Lower lobe of right lung (tissue), 2 donors: ENCODE measurements around the gene PLB1. TPM values are rescaled to one million over a fixed set of nuclear protein-coding genes. Genes with fewer than 3 reads are reported as not detected.
A peak's percentile ranks its signal among the peaks of the same experiment; 100 is the strongest.

Experiments used
- ATAC-seq, 2 donors: fragments of 200-7000 bp; cut with Tn5 transposase; one replicate each; pipeline ENCODE4 v1.9.1; 2020 to 2022; ENCODE audit warnings: mild to moderate bottlenecking in 2 of 2, moderate library complexity in 2 of 2
- DNase-seq: peaks from one replicate; pipeline ENCODE4 v3.0.0-alpha.2; 2020
- H3K27ac ChIP-seq: fragments of 200-600 bp; one replicate; pipeline ENCODE4 v1.8.0; 2022
- H3K27me3 ChIP-seq: fragments of 200-600 bp; one replicate; pipeline ENCODE4 v1.8.0; 2022; ENCODE audit warnings: low read depth
- H3K36me3 ChIP-seq: fragments of 200-600 bp; one replicate; pipeline ENCODE4 v1.8.0; 2022; ENCODE audit warnings: mild to moderate bottlenecking
- H3K4me1 ChIP-seq: fragments of 200-600 bp; one replicate; pipeline ENCODE4 v1.8.0; 2022
- H3K4me3 ChIP-seq: fragments of 200-600 bp; one replicate; pipeline ENCODE4 v1.8.0; 2022; ENCODE audit warnings: mild to moderate bottlenecking
- H3K9me3 ChIP-seq: fragments of 200-600 bp; one replicate; pipeline ENCODE4 v1.8.0; 2022
- intact Hi-C: fragments of 100-400 bp; cut with DNase I; formaldehyde crosslinking; loops from one replicate; pipeline ENCODE4 v1.11.0; 2022
- total RNA-seq: library from RNA; stranded (reverse); fragmentation: NEBNext Ultra II Directional; extraction: Animal tissue kit (Norgen Biotek cat#: 25700); gene quantifications from one replicate; pipeline ENCODE4 v1.2.1, GENCODE V29; 2021
- TF ChIP-seq, protein P1 (sequence below): fragments of 200-600 bp; IDR thresholded peaks from one replicate; pipeline ENCODE4 v1.8.0; 2022; ENCODE audit warnings: antibody characterized with exemption, mild to moderate bottlenecking
- donor health status: DM: no; HTN: yes; CAD: no; lungs with severe emphysema.

PLB1 gene
- total RNA-seq, 1 donor from 2014 or later = 5.5 TPM

DNA sequence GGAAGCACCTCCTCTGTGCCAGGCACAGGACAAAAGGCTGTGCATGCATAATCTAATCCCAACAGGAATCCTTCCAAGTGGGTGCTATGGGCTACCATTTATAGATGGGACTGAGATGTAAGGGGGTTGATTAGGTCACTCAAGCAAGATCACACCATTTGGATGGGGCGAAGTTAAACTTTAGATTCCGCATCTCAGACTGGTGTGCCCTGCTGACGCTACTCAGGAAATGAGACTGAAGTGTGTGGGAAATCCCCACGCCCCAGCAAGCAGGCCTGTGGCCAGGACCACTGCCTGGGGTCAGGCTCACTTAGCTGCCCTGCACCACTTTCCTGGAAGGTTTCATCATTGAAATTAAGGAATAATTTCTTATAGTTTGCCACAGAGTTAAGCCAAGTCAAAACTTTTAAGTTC is 185.3 kb downstream of the PLB1 start:
- no peaks in the 10 kb centered on the region for H3K9me3 ChIP-seq
- H3K4me3 ChIP-seq = no peak overlapping the region
- TF ChIP-seq, protein P1, sequence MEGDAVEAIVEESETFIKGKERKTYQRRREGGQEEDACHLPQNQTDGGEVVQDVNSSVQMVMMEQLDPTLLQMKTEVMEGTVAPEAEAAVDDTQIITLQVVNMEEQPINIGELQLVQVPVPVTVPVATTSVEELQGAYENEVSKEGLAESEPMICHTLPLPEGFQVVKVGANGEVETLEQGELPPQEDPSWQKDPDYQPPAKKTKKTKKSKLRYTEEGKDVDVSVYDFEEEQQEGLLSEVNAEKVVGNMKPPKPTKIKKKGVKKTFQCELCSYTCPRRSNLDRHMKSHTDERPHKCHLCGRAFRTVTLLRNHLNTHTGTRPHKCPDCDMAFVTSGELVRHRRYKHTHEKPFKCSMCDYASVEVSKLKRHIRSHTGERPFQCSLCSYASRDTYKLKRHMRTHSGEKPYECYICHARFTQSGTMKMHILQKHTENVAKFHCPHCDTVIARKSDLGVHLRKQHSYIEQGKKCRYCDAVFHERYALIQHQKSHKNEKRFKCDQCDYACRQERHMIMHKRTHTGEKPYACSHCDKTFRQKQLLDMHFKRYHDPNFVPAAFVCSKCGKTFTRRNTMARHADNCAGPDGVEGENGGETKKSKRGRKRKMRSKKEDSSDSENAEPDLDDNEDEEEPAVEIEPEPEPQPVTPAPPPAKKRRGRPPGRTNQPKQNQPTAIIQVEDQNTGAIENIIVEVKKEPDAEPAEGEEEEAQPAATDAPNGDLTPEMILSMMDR = no peak
- DNase-seq (no peak), ATAC-seq (peak; percentile 43 to 67)
- intact Hi-C loops = no loop called here
- no peak overlapping the region for H3K27ac ChIP-seq
- no peaks in the 10 kb centered on the region for H3K36me3 ChIP-seq
- peaks cover 31% of the 10 kb centered on the region for H3K4me1 ChIP-seq
- H3K27me3 ChIP-seq = no peaks in the 10 kb centered on the region

DNA sequence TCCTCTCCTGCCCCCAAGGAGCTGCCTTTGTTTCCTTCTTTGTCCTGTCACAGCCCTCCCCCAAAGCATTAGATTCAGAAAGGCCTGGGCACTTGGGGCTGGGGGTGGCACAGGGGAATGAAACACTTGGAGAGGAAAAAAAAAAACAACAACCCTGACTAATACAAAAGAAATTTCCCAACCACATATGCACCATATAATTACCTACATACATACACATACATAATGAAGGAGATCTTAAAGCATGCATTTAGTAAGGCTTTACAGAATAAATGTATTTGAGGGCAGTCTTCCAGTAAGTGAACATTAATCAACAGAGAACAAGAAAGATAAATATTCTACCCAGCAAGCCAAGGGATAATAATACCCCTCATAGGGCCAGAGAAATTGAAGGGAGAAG is 185.7 kb downstream of the PLB1 start:
- TF ChIP-seq, protein P1 = no peak
- no peak overlapping the region for H3K27ac ChIP-seq
- H3K27me3 ChIP-seq = no peaks in the 10 kb centered on the region
- intact Hi-C loops = no loop called here
- no peaks in the 10 kb centered on the region for H3K9me3 ChIP-seq
- no peaks in the 10 kb centered on the region for H3K36me3 ChIP-seq
- ATAC-seq = no peak
- DNase-seq = no peak
- H3K4me1 ChIP-seq = peaks cover 31% of the 10 kb centered on the region
- no peak overlapping the region for H3K4me3 ChIP-seq

DNA sequence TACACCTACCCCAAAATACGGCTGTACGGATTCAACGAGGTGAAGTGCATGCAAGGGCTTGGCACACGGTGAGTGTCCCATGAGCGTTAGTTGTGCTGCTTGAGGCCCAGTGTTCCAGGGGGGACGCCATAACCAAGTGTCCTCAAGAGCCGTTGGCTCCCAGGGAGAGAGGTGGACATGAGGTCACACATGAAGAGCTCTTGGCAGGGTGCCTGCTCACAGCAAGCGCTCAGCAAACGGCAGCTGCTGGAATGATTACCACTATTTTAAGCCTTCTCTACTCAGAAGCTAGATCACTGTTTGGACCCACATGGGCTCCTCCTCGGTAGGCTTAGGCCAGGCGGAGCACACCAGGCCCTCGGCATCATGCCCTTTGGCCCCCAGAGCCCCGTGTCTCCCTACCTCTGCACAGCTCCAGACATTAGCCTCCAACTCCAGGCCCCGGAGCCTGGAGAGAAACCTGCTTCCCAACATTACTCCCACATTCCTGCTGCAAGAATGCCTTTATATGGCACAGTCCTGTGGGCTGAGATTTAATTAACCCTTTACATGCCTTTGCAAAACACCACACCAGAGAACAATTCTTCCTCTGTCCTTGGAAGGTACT is 187.3 kb downstream of the PLB1 start:
- ATAC-seq (peak; percentile 74 to 83), DNase-seq (peak; percentile 85)
- peak overlapping the region; percentile 3 for H3K27ac ChIP-seq
- no peaks in the 10 kb centered on the region for H3K9me3 ChIP-seq
- peaks cover 31% of the 10 kb centered on the region for H3K4me1 ChIP-seq
- H3K36me3 ChIP-seq = no peaks in the 10 kb centered on the region
- no peaks in the 10 kb centered on the region for H3K27me3 ChIP-seq
- intact Hi-C loops = no loop called here
- TF ChIP-seq, protein P1 = no peak
- no peak overlapping the region for H3K4me3 ChIP-seq

DNA sequence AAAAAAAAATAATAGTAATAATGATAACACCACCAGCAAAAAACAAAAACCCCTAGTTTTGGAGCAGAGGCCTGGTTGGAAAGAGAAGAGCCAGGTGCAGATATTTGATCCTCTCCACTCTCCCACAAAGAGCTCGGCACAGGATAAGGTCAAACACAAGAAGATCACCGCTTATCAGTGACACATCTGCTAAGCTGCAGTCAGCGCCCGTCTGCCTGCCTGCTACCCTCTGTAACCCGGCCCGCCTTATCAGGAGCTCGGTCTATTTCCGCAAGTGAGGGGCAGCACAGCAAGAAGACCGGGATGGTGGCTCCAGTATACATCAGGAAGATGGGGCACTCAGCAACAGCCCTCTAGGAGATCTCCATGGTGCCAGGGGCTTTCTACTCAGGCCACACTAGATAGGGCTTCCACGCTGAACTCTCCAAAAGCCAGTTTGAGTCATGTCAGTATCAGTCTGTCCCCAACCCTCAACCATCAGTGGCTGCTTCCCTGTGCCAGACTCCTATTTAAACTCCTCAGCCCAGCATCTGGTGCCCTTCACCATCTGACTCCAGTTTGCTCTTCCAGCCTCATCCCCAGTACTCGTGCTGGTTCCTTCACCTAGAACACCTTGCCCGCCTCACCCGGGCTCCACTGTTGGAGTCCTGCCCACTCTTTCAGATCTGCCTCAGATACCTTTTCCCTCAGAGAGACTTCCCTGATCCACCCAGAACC is 188.4 kb downstream of the PLB1 start:
- Histone ChIP-seq H3K4me3 (no peak overlapping the region), H3K27me3 (no peaks in the 10 kb centered on the region), H3K9me3 (no peaks in the 10 kb centered on the region), H3K4me1 (peaks cover 31% of the 10 kb centered on the region), H3K36me3 (no peaks in the 10 kb centered on the region), H3K27ac (no peak overlapping the region)
- TF ChIP-seq, protein P1 = no peak
- DNase-seq = no peak
- no peak for ATAC-seq
- intact Hi-C loops = no loop called here

DNA sequence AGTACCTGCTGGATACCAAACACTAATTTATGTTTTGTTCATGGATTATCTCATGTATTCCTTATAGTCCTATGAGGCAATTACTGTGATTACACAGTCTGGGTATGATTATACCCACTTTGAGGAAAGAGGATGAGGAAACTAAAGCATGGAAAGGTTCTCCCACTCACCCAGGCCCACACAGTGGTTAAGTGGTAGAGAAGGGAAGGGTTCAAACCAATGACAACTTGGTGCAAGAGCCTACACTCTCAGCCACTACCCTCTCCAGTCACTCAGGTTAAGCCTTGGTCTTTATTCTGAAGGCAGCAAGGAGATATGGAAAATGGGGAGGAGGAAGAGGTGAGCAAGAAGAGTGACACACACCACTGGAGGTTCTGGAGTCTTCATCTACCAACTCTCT is 191.3 kb downstream of the PLB1 start:
- peaks cover 15% of the 10 kb centered on the region for H3K4me1 ChIP-seq
- H3K27me3 ChIP-seq = no peaks in the 10 kb centered on the region
- H3K4me3 ChIP-seq = no peak overlapping the region
- ATAC-seq (peak in 1 of 2 donors; percentile 16), DNase-seq (no peak)
- TF ChIP-seq, protein P1 = no peak
- H3K36me3 ChIP-seq = no peaks in the 10 kb centered on the region
- H3K9me3 ChIP-seq = no peaks in the 10 kb centered on the region
- no peak overlapping the region for H3K27ac ChIP-seq
- intact Hi-C loops = no loop called here
